Esophagus squamous epithelium (tissue), 4 donors: ENCODE results near the gene ZC3H12D.

Experiments
- CTCF ChIP-seq, 6 experiments: fragments of 450-650 bp in 4 of 6; fragments of 200-600 bp in 2 of 6; sonication (generic) in 2 of 6; IDR thresholded peaks; one replicate each; pipeline ENCODE4 v1.5.1; 2016 to 2019; ENCODE audit warnings: antibody characterized with exemption in 6 of 6, mild to moderate bottlenecking in 4 of 6, moderate library complexity in 4 of 6
- POLR2A ChIP-seq, 4 donors: fragments of 450-650 bp; IDR thresholded peaks; one replicate each; pipeline ENCODE4 v1.6.1; 2017; ENCODE audit warnings: antibody characterized with exemption in 4 of 4, mild to moderate bottlenecking in 4 of 4, moderate library complexity in 3 of 4

GRCh38 chr6:149483334-149483725 lies 1.5 kb downstream of the ZC3H12D start:
- TF ChIP-seq CTCF (IDR thresholded peaks at IDR 0.05) (no peak), POLR2A (IDR thresholded peaks at IDR 0.05) (no peak)
